DND-41 (cell line): Measurements from ENCODE around the gene FCGBP.

Experiments
- CTCF ChIP-seq: IDR thresholded peaks from 2 replicates; pipeline ENCODE4 v1.5.1; 2012; ENCODE audit warnings: borderline replicate concordance, low read length, moderate library complexity, mild to moderate bottlenecking; ENCODE audit not compliant: poor library complexity, severe bottlenecking; ENCODE audit errors: extremely low read depth
- EZH2 ChIP-seq: IDR thresholded peaks from 3 replicates; pipeline ENCODE4 v1.6.1; 2012; ENCODE audit warnings: borderline replicate concordance, low read depth, mild to moderate bottlenecking, moderate library complexity, low read length, inconsistent platforms; ENCODE audit not compliant: severe bottlenecking

GRCh38 chr19:39941615-39942365 lies 7.4 kb upstream of the FCGBP start:
- TF ChIP-seq CTCF (no peak), EZH2 (no peak)
